Activated naive CD8-positive, alpha-beta T cell treated with anti-CD3 and anti-CD28 coated beads, Interleukin-2, amount 50 U/mL, for 24 hours (primary cell): ENCODE results near the gene DEUP1.
"Not testable (repeated sequence)": the region's sequence is repeated elsewhere in the genome, so short reads cannot be mapped to it uniquely, and the experiment has no call there.

Source experiments
- ATAC-seq: fragments of 150-1000 bp; cut with Tn5 transposase; one replicate; pipeline ENCODE4 v1.10.0; 2021
- DNase-seq: peaks from one replicate; pipeline ENCODE4 v3.0.0; 2021
- H3K27ac Mint-ChIP-seq: one replicate; pipeline ENCODE4 v1.8.0; 2021; ENCODE audit warnings: mild to moderate bottlenecking, mixed read lengths
- H3K27me3 Mint-ChIP-seq: one replicate; pipeline ENCODE4 v1.8.0; 2021; ENCODE audit warnings: mixed read lengths
- H3K36me3 Mint-ChIP-seq: one replicate; pipeline ENCODE4 v1.8.0; 2021; ENCODE audit warnings: low read depth, mixed read lengths
- H3K4me1 Mint-ChIP-seq: one replicate; pipeline ENCODE4 v1.8.0; 2021; ENCODE audit warnings: mixed read lengths
- H3K4me3 Mint-ChIP-seq: one replicate; pipeline ENCODE4 v1.8.0; 2021; ENCODE audit warnings: mild to moderate bottlenecking, moderate library complexity, mixed read lengths
- H3K9me3 Mint-ChIP-seq: one replicate; pipeline ENCODE4 v1.8.0; 2021; ENCODE audit warnings: mixed read lengths

Gene DEUP1

GRCh38 chr11:93403930-93404329 lies 73.4 kb downstream of the DEUP1 start:
- no peaks in the 10 kb centered on the region for H3K9me3 Mint-ChIP-seq
- H3K36me3 Mint-ChIP-seq, result no peaks in the 10 kb centered on the region
- no peak for ATAC-seq
- H3K27me3 Mint-ChIP-seq, result peaks cover 2% of the 10 kb centered on the region
- no peak overlapping the region for H3K4me3 Mint-ChIP-seq
- no peaks in the 10 kb centered on the region for H3K4me1 Mint-ChIP-seq
- DNase-seq, result no peak
- H3K27ac Mint-ChIP-seq, result no peak overlapping the region

GRCh38 chr11:93407777-93408401 lies 77.3 kb downstream of the DEUP1 start:
- Mint-ChIP-seq H3K9me3 (no peaks in the 10 kb centered on the region), H3K36me3 (no peaks in the 10 kb centered on the region), H3K27me3 (peaks cover 2% of the 10 kb centered on the region), H3K4me1 (no peaks in the 10 kb centered on the region), H3K27ac (no peak overlapping the region), H3K4me3 (no peak overlapping the region)
- no peak for ATAC-seq
- DNase-seq, result no peak

- H3K4me1 Mint-ChIP-seq, result no peaks in the 10 kb centered on the region
- DNase-seq, result no peak
- peaks cover 2% of the 10 kb centered on the region for H3K27me3 Mint-ChIP-seq
- no peaks in the 10 kb centered on the region for H3K9me3 Mint-ChIP-seq
- no peak overlapping the region for H3K4me3 Mint-ChIP-seq
- H3K36me3 Mint-ChIP-seq, result no peaks in the 10 kb centered on the region
- ATAC-seq, result no peak
- H3K27ac Mint-ChIP-seq, result no peak overlapping the region
Observed at GRCh38 chr11:93410441-93410840, 79.9 kb downstream of the DEUP1 start.

- ATAC-seq, result no peak
- H3K27ac Mint-ChIP-seq, result no peak overlapping the region
- H3K9me3 Mint-ChIP-seq, result no peaks in the 10 kb centered on the region
- H3K27me3 Mint-ChIP-seq, result no peaks in the 10 kb centered on the region
- no peaks in the 10 kb centered on the region for H3K4me1 Mint-ChIP-seq
- H3K36me3 Mint-ChIP-seq, result no peaks in the 10 kb centered on the region
- H3K4me3 Mint-ChIP-seq, result no peak overlapping the region
- DNase-seq, result no peak
Observed at GRCh38 chr11:93411705-93412104, 81.2 kb downstream of the DEUP1 start.

- no peak overlapping the region for H3K27ac Mint-ChIP-seq
Observed at GRCh38 chr11:93432247-93432646, 101.7 kb downstream of the DEUP1 start.

GRCh38 chr11:93443232-93443631 lies 112.7 kb downstream of the DEUP1 start:
- H3K27ac Mint-ChIP-seq, H3K27me3 Mint-ChIP-seq, H3K4me1 Mint-ChIP-seq, H3K9me3 Mint-ChIP-seq, ATAC-seq, H3K36me3 Mint-ChIP-seq, DNase-seq, H3K4me3 Mint-ChIP-seq: not testable (repeated sequence)

More at GRCh38 chr11:93432247-93432646, 101.7 kb downstream of the DEUP1 start:
- no peaks in the 10 kb centered on the region for H3K4me1 Mint-ChIP-seq
- ATAC-seq, result no peak
- no peaks in the 10 kb centered on the region for H3K36me3 Mint-ChIP-seq
- no peak overlapping the region for H3K4me3 Mint-ChIP-seq
- no peak for DNase-seq
- no peaks in the 10 kb centered on the region for H3K9me3 Mint-ChIP-seq
- peaks cover 1% of the 10 kb centered on the region for H3K27me3 Mint-ChIP-seq

GRCh38 chr11:93444617-93445073 lies 114.1 kb downstream of the DEUP1 start:
- Mint-ChIP-seq H3K4me3 (no peak overlapping the region), H3K27ac (no peak overlapping the region), H3K27me3 (peaks cover 5% of the 10 kb centered on the region), H3K9me3 (peaks cover 5% of the 10 kb centered on the region), H3K36me3 (no peaks in the 10 kb centered on the region), H3K4me1 (no peaks in the 10 kb centered on the region)
- DNase-seq, result peak; percentile 2
- ATAC-seq, result no peak

GRCh38 chr11:93458286-93458685 lies 127.7 kb downstream of the DEUP1 start:
- Mint-ChIP-seq H3K27ac (no peak overlapping the region), H3K27me3 (peaks cover 3% of the 10 kb centered on the region), H3K36me3 (no peaks in the 10 kb centered on the region), H3K4me3 (no peak overlapping the region), H3K4me1 (no peaks in the 10 kb centered on the region), H3K9me3 (peaks cover 6% of the 10 kb centered on the region)
- DNase-seq (no peak), ATAC-seq (no peak)

GRCh38 chr11:93463666-93464065 lies 133.1 kb downstream of the DEUP1 start:
- not testable (repeated sequence) for H3K27me3 Mint-ChIP-seq, H3K4me1 Mint-ChIP-seq

GRCh38 chr11:93464927-93465540 lies 134.5 kb downstream of the DEUP1 start:
- Mint-ChIP-seq H3K36me3 (no peaks in the 10 kb centered on the region), H3K27ac (no peak overlapping the region), H3K4me3 (no peak overlapping the region), H3K4me1 (no peaks in the 10 kb centered on the region), H3K9me3 (peaks cover 6% of the 10 kb centered on the region), H3K27me3 (no peaks in the 10 kb centered on the region)
- ATAC-seq, result no peak
- DNase-seq, result no peak

More at GRCh38 chr11:93463666-93464065, 133.1 kb downstream of the DEUP1 start:
- not testable (repeated sequence) for DNase-seq, ATAC-seq, H3K27ac Mint-ChIP-seq, H3K9me3 Mint-ChIP-seq, H3K36me3 Mint-ChIP-seq, H3K4me3 Mint-ChIP-seq

- Mint-ChIP-seq H3K36me3 (no peaks in the 10 kb centered on the region), H3K27me3 (peaks cover 1% of the 10 kb centered on the region), H3K9me3 (peaks cover 5% of the 10 kb centered on the region), H3K4me1 (no peaks in the 10 kb centered on the region), H3K27ac (no peak overlapping the region), H3K4me3 (no peak overlapping the region)
- no peak for DNase-seq
- no peak for ATAC-seq
Observed at GRCh38 chr11:93467054-93467453, 136.5 kb downstream of the DEUP1 start.

GRCh38 chr11:93468290-93468689 lies 137.7 kb downstream of the DEUP1 start:
- Mint-ChIP-seq H3K9me3 (no peaks in the 10 kb centered on the region), H3K36me3 (no peaks in the 10 kb centered on the region), H3K27me3 (peaks cover 2% of the 10 kb centered on the region), H3K4me3 (no peak overlapping the region), H3K27ac (no peak overlapping the region), H3K4me1 (no peaks in the 10 kb centered on the region)
- DNase-seq (no peak), ATAC-seq (no peak)

- H3K4me3 Mint-ChIP-seq, result no peak overlapping the region
- H3K9me3 Mint-ChIP-seq, result no peaks in the 10 kb centered on the region
- peaks cover 2% of the 10 kb centered on the region for H3K27me3 Mint-ChIP-seq
- no peak for DNase-seq
- no peak for ATAC-seq
- H3K36me3 Mint-ChIP-seq, result no peaks in the 10 kb centered on the region
- H3K4me1 Mint-ChIP-seq, result no peaks in the 10 kb centered on the region
- no peak overlapping the region for H3K27ac Mint-ChIP-seq
Observed at GRCh38 chr11:93474123-93474522, 143.6 kb downstream of the DEUP1 start.

GRCh38 chr11:93476796-93477195 lies 146.3 kb downstream of the DEUP1 start:
- Mint-ChIP-seq H3K27me3 (peaks cover 2% of the 10 kb centered on the region), H3K36me3 (no peaks in the 10 kb centered on the region), H3K9me3 (no peaks in the 10 kb centered on the region), H3K4me1 (no peaks in the 10 kb centered on the region), H3K4me3 (no peak overlapping the region), H3K27ac (no peak overlapping the region)
- no peak for DNase-seq
- no peak for ATAC-seq

- no peak overlapping the region for H3K27ac Mint-ChIP-seq
Observed at GRCh38 chr11:93477684-93478234, 147.2 kb downstream of the DEUP1 start.

More at GRCh38 chr11:93477684-93478234, 147.2 kb downstream of the DEUP1 start:
- H3K36me3 Mint-ChIP-seq, result no peaks in the 10 kb centered on the region
- ATAC-seq, result no peak
- no peaks in the 10 kb centered on the region for H3K4me1 Mint-ChIP-seq
- no peak for DNase-seq
- H3K9me3 Mint-ChIP-seq, result no peaks in the 10 kb centered on the region
- H3K4me3 Mint-ChIP-seq, result no peak overlapping the region
- no peaks in the 10 kb centered on the region for H3K27me3 Mint-ChIP-seq
